Measurements from ENCODE around the gene ROR1.

The ROR1 gene

DNA sequence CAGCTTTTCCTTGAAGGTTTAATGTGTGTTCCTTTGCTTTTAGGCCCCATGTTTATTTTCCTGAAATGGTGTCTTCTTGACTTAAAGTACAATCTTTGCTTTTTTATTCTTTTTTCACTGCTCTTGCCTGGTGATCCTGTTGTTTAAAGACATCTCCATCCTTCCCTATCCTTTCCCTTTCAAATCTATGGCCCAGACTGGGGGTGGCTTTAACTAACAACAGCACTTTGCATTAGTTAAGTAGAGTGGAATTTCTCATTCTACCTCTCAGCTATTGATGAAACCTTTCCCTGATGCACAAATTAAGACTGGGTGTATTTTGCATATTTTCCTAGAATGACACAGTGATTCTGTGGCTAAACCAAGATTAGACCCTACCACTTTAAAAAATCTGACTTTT, 84.3 kb downstream of the ROR1 start:
- H3K27me3 ChIP-seq (replicated peaks; ENCODE audit: insufficient read depth, low read length), result no peaks in the 10 kb centered on the region
- H3K79me2 ChIP-seq (ENCODE audit: low read length), result no peaks in the 10 kb centered on the region
- no peaks in the 10 kb centered on the region for H4K20me1 ChIP-seq (ENCODE audit: insufficient read depth, low read length)
- no peaks in the 10 kb centered on the region for H3K36me3 ChIP-seq (replicated peaks; ENCODE audit: insufficient read depth, low read length)
- no peaks in the 10 kb centered on the region for H3K9me2 ChIP-seq (replicated peaks; ENCODE audit: insufficient read depth, low read length)
- H3K27ac ChIP-seq (ENCODE audit: low read length), result no peak overlapping the region
- DNase-seq, result no peak
- H2AFZ ChIP-seq (ENCODE audit: low read length), result no peak overlapping the region
- H3K4me2 ChIP-seq (ENCODE audit: low read depth, low read length), result no peak overlapping the region
- H3K4me1 ChIP-seq (ENCODE audit: low read length), result no peaks in the 10 kb centered on the region
- H3K9ac ChIP-seq (ENCODE audit: low read length), result no peak overlapping the region
- no peak overlapping the region for H3K4me3 ChIP-seq (ENCODE audit: low read length)
- no peaks in the 10 kb centered on the region for H3K9me3 ChIP-seq (replicated peaks; ENCODE audit: insufficient read depth, low read length)
- TF ChIP-seq EZH2phosphoT487 (IDR thresholded peaks at IDR 0.05; ENCODE audit: low read length) (no peak), EZH2 (optimal IDR thresholded peaks at IDR 0.05; ENCODE audit: low read depth, low read length) (no peak)
- TF ChIP-seq, protein P1, sequence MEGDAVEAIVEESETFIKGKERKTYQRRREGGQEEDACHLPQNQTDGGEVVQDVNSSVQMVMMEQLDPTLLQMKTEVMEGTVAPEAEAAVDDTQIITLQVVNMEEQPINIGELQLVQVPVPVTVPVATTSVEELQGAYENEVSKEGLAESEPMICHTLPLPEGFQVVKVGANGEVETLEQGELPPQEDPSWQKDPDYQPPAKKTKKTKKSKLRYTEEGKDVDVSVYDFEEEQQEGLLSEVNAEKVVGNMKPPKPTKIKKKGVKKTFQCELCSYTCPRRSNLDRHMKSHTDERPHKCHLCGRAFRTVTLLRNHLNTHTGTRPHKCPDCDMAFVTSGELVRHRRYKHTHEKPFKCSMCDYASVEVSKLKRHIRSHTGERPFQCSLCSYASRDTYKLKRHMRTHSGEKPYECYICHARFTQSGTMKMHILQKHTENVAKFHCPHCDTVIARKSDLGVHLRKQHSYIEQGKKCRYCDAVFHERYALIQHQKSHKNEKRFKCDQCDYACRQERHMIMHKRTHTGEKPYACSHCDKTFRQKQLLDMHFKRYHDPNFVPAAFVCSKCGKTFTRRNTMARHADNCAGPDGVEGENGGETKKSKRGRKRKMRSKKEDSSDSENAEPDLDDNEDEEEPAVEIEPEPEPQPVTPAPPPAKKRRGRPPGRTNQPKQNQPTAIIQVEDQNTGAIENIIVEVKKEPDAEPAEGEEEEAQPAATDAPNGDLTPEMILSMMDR (IDR thresholded peaks at IDR 0.05; ENCODE audit: low read length), result no peak
- H3F3A ChIP-seq (ENCODE audit: insufficient read depth, low read length), result no peaks in the 10 kb centered on the region

DNA sequence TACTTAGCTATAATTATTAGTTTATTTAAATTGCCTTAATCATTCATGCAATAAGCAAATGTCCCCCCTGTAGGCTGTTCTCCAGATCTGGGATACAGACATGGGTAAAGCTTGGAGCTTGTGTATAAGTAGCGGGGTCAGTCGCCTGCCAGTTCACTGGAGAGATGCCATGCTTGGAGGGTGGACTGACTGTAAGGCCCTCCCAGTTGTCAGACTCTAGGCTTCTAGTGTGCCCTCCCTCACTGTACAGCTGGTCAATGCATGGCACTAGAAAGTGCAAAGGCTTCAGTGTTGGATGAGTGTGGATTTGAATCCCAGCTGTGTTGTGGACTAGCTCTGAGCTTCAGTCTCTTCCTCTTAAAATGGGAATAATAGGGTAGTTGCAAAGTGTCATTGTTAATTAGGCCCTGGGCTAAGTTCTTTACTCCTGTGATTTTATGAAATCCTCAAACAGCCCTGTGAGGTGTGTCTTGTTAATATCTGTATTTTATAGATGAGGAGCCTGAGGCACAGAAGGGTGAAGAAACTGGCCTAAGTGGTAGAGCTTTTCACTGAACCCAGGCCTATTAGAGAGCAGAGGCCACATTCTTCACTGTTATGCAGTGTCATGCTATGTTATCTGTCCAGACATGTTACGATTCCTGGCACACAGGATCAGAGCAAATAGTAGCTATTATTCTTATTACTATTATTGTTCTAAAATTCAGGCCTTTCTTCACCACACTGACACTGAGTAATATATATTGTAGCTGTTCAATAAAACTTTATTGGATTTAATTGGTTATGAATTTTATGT, 85.9 kb downstream of the ROR1 start:
- Histone ChIP-seq H3K79me2 (ENCODE audit: low read length) (no peaks in the 10 kb centered on the region), H3K4me3 (ENCODE audit: low read length) (no peak overlapping the region), H3F3A (ENCODE audit: insufficient read depth, low read length) (no peaks in the 10 kb centered on the region), H3K27ac (ENCODE audit: low read length) (no peak overlapping the region), H3K9me2 (replicated peaks; ENCODE audit: insufficient read depth, low read length) (no peaks in the 10 kb centered on the region), H3K9me3 (replicated peaks; ENCODE audit: insufficient read depth, low read length) (no peaks in the 10 kb centered on the region), H4K20me1 (ENCODE audit: insufficient read depth, low read length) (no peaks in the 10 kb centered on the region), H3K4me1 (ENCODE audit: low read length) (no peaks in the 10 kb centered on the region), H3K27me3 (replicated peaks; ENCODE audit: insufficient read depth, low read length) (no peaks in the 10 kb centered on the region), H3K4me2 (ENCODE audit: low read depth, low read length) (no peak overlapping the region), H2AFZ (ENCODE audit: low read length) (no peak overlapping the region), H3K36me3 (replicated peaks; ENCODE audit: insufficient read depth, low read length) (no peaks in the 10 kb centered on the region), H3K9ac (ENCODE audit: low read length) (no peak overlapping the region)
- TF ChIP-seq, protein P1 (IDR thresholded peaks at IDR 0.05; ENCODE audit: low read length), result no peak
- TF ChIP-seq EZH2phosphoT487 (IDR thresholded peaks at IDR 0.05; ENCODE audit: low read length) (no peak), EZH2 (optimal IDR thresholded peaks at IDR 0.05; ENCODE audit: low read depth, low read length) (no peak)
- DNase-seq, result no peak

DNA sequence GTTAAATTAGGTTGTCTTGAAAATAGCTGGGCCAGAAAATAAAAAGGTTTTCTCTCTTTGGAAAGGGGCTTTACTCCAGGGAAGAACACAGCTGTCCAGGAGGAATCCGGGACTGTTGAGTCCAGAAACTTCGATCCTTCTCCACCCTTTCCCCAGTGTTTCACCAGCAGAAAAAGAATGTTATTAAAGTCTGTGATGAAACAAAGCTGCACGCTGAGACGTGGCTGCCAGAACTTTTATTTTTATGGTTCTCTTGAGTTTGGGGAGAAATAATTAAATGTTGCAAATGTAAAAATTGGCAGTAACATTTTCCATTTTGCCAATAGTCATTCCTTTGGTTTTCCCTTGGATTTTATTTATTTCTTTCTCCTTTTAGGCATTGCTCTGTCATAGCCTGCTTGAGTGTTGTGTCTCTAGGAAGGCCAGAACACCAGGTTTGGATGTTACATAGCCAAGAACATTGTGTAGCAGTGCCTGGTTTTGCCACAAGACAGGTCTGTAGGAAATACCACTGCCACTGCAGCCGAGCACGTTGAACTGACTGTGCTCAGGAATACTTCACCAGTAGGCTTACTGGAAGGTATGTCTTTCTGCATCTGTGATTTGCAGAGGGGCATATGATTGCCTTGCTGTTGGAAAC, 87.4 kb downstream of the ROR1 start:
- H3F3A ChIP-seq (ENCODE audit: insufficient read depth, low read length), result no peaks in the 10 kb centered on the region
- H3K27me3 ChIP-seq (replicated peaks; ENCODE audit: insufficient read depth, low read length), result no peaks in the 10 kb centered on the region
- no peak for DNase-seq
- no peak overlapping the region for H3K27ac ChIP-seq (ENCODE audit: low read length)
- H3K79me2 ChIP-seq (ENCODE audit: low read length), result no peaks in the 10 kb centered on the region
- no peaks in the 10 kb centered on the region for H3K9me3 ChIP-seq (replicated peaks; ENCODE audit: insufficient read depth, low read length)
- H2AFZ ChIP-seq (ENCODE audit: low read length), result no peak overlapping the region
- no peak for TF ChIP-seq EZH2 (optimal IDR thresholded peaks at IDR 0.05; ENCODE audit: low read depth, low read length)
- TF ChIP-seq, protein P1 (IDR thresholded peaks at IDR 0.05; ENCODE audit: low read length), result no peak
- H3K9ac ChIP-seq (ENCODE audit: low read length), result no peak overlapping the region
- H3K36me3 ChIP-seq (replicated peaks; ENCODE audit: insufficient read depth, low read length), result no peaks in the 10 kb centered on the region
- no peak overlapping the region for H3K4me3 ChIP-seq (ENCODE audit: low read length)
- no peaks in the 10 kb centered on the region for H3K9me2 ChIP-seq (replicated peaks; ENCODE audit: insufficient read depth, low read length)
- H3K4me1 ChIP-seq (ENCODE audit: low read length), result no peaks in the 10 kb centered on the region
- no peaks in the 10 kb centered on the region for H4K20me1 ChIP-seq (ENCODE audit: insufficient read depth, low read length)
- no peak overlapping the region for H3K4me2 ChIP-seq (ENCODE audit: low read depth, low read length)
